HCT116 (cell line): ENCODE data around the gene DNM1L. TPM values are rescaled to one million over a fixed set of nuclear protein-coding genes. Genes with fewer than 3 reads are reported as not detected.

Source experiments
- ATAC-seq: fragments of 200-7000 bp; cut with Tn5 transposase; 2 replicates; pipeline ENCODE4 v1.9.1; 2020; ENCODE audit warnings: mild to moderate bottlenecking, moderate library complexity
- BruUV-seq: library from RNA; stranded (reverse); fragments of 400-500 nt; replicated peaks from 2 replicates; lab custom pipeline; 2021; lab: Mats Ljungman, UMichigan
- CTCF ChIA-PET: fragments of 300-600 bp; sonication (Branson Sonifier 250); formaldehyde crosslinking; loops from one replicate; lab custom pipeline; 2021; ENCODE audit warnings: antibody characterized with exemption; lab: Charles Lee
- POLR2A ChIA-PET: fragments of 300-600, 350-600 bp; sonication (Branson Sonifier 250); formaldehyde crosslinking; loops from one replicate; lab custom pipeline; 2021; ENCODE audit warnings: antibody characterized with exemption; lab: Charles Lee
- RAD21 ChIA-PET, 2 experiments: fragments of 300-600 bp; sonication (Branson Sonifier 250); formaldehyde crosslinking; loops; one replicate each; lab custom pipeline; 2023; ENCODE audit warnings: low total read pairs in 2 of 2; ENCODE audit not compliant: uncharacterized antibody in 2 of 2, unreplicated experiment in 2 of 2, low non-redundant PET in 1 of 2; lab: Charles Lee
- DNase-seq: peaks from one replicate; pipeline ENCODE4 v3.0.0-alpha.2; 2010; ENCODE audit warnings: low read depth, low spot score
- H2AFZ ChIP-seq: fragments of 200-600 bp; shearing (Covaris generic), sonication (generic); 2 replicates; pipeline ENCODE4 v1.6.1; 2017; ENCODE audit warnings: low read depth, mixed run types, mixed read lengths, antibody characterized with exemption, low read length; ENCODE audit not compliant: poor library complexity, severe bottlenecking
- H3K27ac ChIP-seq: 2 replicates; pipeline ENCODE4 v1.5.1; 2012; ENCODE audit warnings: low read depth, low read length
- H3K27me3 ChIP-seq: fragments of 200-600 bp; sonication (generic); 2 replicates; pipeline ENCODE4 v1.6.1; 2016; ENCODE audit warnings: mixed run types, low read length, mixed read lengths; ENCODE audit not compliant: insufficient read depth
- H3K36me3 ChIP-seq, 2 experiments: fragments of 200-500 bp in 1 of 2; fragments of 200-600 bp in 1 of 2; sonication (Bioruptor generic) in 1 of 2; sonication (generic) in 1 of 2; 2 replicates each; pipeline versions ENCODE4 v1.5.1 to v1.6.1; 2014 to 2016; ENCODE audit warnings: low read length in 2 of 2, inconsistent platforms in 1 of 2, mixed read lengths in 1 of 2, mixed run types in 1 of 2; ENCODE audit not compliant: insufficient read depth in 2 of 2, control insufficient read depth in 1 of 2
- H3K4me1 ChIP-seq, 2 experiments: fragments of 200-600 bp in 1 of 2; sonication (generic) in 1 of 2; 2 replicates each; pipeline versions ENCODE4 v1.5.1 to v1.6.1; 2012 to 2017; ENCODE audit warnings: low read length in 2 of 2, inconsistent platforms in 1 of 2, mild to moderate bottlenecking in 1 of 2, mixed read lengths in 1 of 2, mixed run types in 1 of 2, moderate library complexity in 1 of 2; ENCODE audit not compliant: insufficient read depth in 2 of 2, control insufficient read depth in 1 of 2
- H3K4me2 ChIP-seq: fragments of 200-600 bp; sonication (generic); 2 replicates; pipeline ENCODE4 v1.6.1; 2017; ENCODE audit warnings: mixed run types, low read length, mixed read lengths
- H3K4me3 ChIP-seq, 2 experiments: fragments of 200-600 bp in 1 of 2; sonication (generic) in 1 of 2; replicated peaks in 1 of 2; 2 replicates each; pipeline ENCODE4 v1.5.1; 2011 to 2016; ENCODE audit warnings: low read length in 2 of 2, control low read depth in 1 of 2, low read depth in 1 of 2, mild to moderate bottlenecking in 1 of 2, mixed read lengths in 1 of 2, mixed run types in 1 of 2
- H3K79me2 ChIP-seq: fragments of 200-600 bp; sonication (generic); 2 replicates; pipeline ENCODE4 v1.6.1; 2017; ENCODE audit warnings: mild to moderate bottlenecking, mixed run types, low read length, moderate library complexity, mixed read lengths; ENCODE audit not compliant: insufficient read depth
- H3K9ac ChIP-seq: fragments of 200-600 bp; sonication (generic); 2 replicates; pipeline ENCODE4 v1.6.1; 2016; ENCODE audit warnings: low read length, mixed read lengths
- H3K9me2 ChIP-seq: fragments of 200-600 bp; sonication (generic), shearing (Covaris generic); 2 replicates; pipeline ENCODE4 v1.6.1; 2017; ENCODE audit warnings: mixed run types, mild to moderate bottlenecking, moderate library complexity; ENCODE audit not compliant: insufficient read depth
- H3K9me3 ChIP-seq, 2 experiments: fragments of 200-500 bp in 1 of 2; fragments of 200-600 bp in 1 of 2; sonication (Bioruptor generic) in 1 of 2; sonication (generic) in 1 of 2; 2 replicates each; pipeline ENCODE4 v1.6.1; 2014 to 2017; ENCODE audit warnings: low read length in 2 of 2, mixed read lengths in 2 of 2, inconsistent platforms in 1 of 2, low read depth in 1 of 2, mild to moderate bottlenecking in 1 of 2, mixed run types in 1 of 2, moderate library complexity in 1 of 2; ENCODE audit not compliant: control insufficient read depth in 1 of 2, insufficient read depth in 1 of 2
- H4K20me1 ChIP-seq: fragments of 200-600 bp; sonication (generic), shearing (Covaris generic); 2 replicates; pipeline ENCODE4 v1.6.1; 2017; ENCODE audit warnings: mixed run types, mild to moderate bottlenecking, moderate library complexity; ENCODE audit not compliant: insufficient read depth
- CEBPB ChIP-seq: IDR thresholded peaks from 2 replicates; pipeline ENCODE4 v1.6.1; 2012; ENCODE audit warnings: low read depth
- CTCF ChIP-seq, 3 experiments: fragments of 200-600 bp in 1 of 3; sonication (generic) in 1 of 3; IDR thresholded peaks in 2 of 3; conservative IDR thresholded peaks in 1 of 3; 2 replicates each; pipeline ENCODE4 v1.5.1; 2012 to 2017; ENCODE audit warnings: low read depth in 2 of 3, low read length in 2 of 3, antibody characterized with exemption in 1 of 3, borderline replicate concordance in 1 of 3, control low read depth in 1 of 3, mild to moderate bottlenecking in 1 of 3, mixed read lengths in 1 of 3, mixed run types in 1 of 3, moderate library complexity in 1 of 3; ENCODE audit not compliant: insufficient read depth in 1 of 3
- EGR1 ChIP-seq: IDR thresholded peaks from 2 replicates; pipeline ENCODE4 v1.6.1; 2012; ENCODE audit warnings: low read depth
- ELF1 ChIP-seq: IDR thresholded peaks from 2 replicates; pipeline ENCODE4 v1.6.1; 2012; ENCODE audit warnings: low read depth, borderline replicate concordance
- EZH2 ChIP-seq: fragments of 200-600 bp; sonication (generic); IDR thresholded peaks from 2 replicates; pipeline ENCODE4 v1.6.1; 2017; ENCODE audit warnings: antibody characterized with exemption, mixed run types
- JUND ChIP-seq: IDR thresholded peaks from 2 replicates; pipeline ENCODE4 v1.6.1; 2012
- MAX ChIP-seq: IDR thresholded peaks from 2 replicates; pipeline ENCODE4 v1.6.1; 2012
- POLR2AphosphoS5 ChIP-seq: IDR thresholded peaks from 2 replicates; pipeline ENCODE4 v1.6.1; 2011; ENCODE audit warnings: mild to moderate bottlenecking, low read depth, low read length, moderate library complexity
- RAD21 ChIP-seq: IDR thresholded peaks from 2 replicates; pipeline ENCODE4 v1.6.1; 2012; ENCODE audit warnings: low read depth, mild to moderate bottlenecking
- REST ChIP-seq: IDR thresholded peaks from 2 replicates; pipeline ENCODE4 v1.6.1; 2012; ENCODE audit warnings: low read depth
- SIN3A ChIP-seq: IDR thresholded peaks from 2 replicates; pipeline ENCODE4 v1.6.1; 2012; ENCODE audit warnings: low read depth
- SRF ChIP-seq: IDR thresholded peaks from 2 replicates; pipeline ENCODE4 v1.6.1; 2012; ENCODE audit warnings: low read depth
- YY1 ChIP-seq: IDR thresholded peaks from 2 replicates; pipeline ENCODE4 v1.6.1; 2011; ENCODE audit warnings: low read length, low read depth, moderate library complexity, mild to moderate bottlenecking; ENCODE audit not compliant: insufficient replicate concordance; ENCODE audit errors: extremely low read depth
- ZBTB33 ChIP-seq: IDR thresholded peaks from 2 replicates; pipeline ENCODE4 v1.6.1; 2011; ENCODE audit warnings: mild to moderate bottlenecking, low read length, moderate library complexity; ENCODE audit not compliant: insufficient replicate concordance; ENCODE audit errors: extremely low read depth
- ZFX ChIP-seq: fragments of 450-650 bp; IDR thresholded peaks from 2 replicates; pipeline ENCODE4 v1.6.1; 2017
- ZNF274 ChIP-seq: fragments of 200-500 bp; sonication (Bioruptor generic); IDR thresholded peaks from 2 replicates; pipeline ENCODE4 v1.6.1; 2014; ENCODE audit warnings: mild to moderate bottlenecking, low read depth, low read length, inconsistent platforms
- intact Hi-C: fragments of 100-400 bp; cut with micrococcal nuclease; formaldehyde crosslinking; loops from 2 replicates; pipeline ENCODE4 v1.10.0; 2022
- total RNA-seq: library from RNA; stranded (reverse); gene quantifications from one replicate; pipeline ENCODE4 v1.2.1, GENCODE V29; 2021; ENCODE audit not compliant: unreplicated experiment

Gene DNM1L
- total RNA-seq, 1 experiment from 2014 or later = 69.7 TPM

GRCh38 chr12:32788405-32788804 lies 109.3 kb downstream of the DNM1L start:
- Histone ChIP-seq H3K4me2 (no peak overlapping the region), H3K9me3 (no peaks in the 10 kb centered on the region), H2AFZ (no peak overlapping the region), H3K4me1 (no peaks in the 10 kb centered on the region), H3K4me3 (no peak overlapping the region), H3K9ac (no peak overlapping the region), H4K20me1 (no peaks in the 10 kb centered on the region), H3K27me3 (no peaks in the 10 kb centered on the region), H3K36me3 (no peaks in the 10 kb centered on the region; a peak in 1 of 4 replicates), H3K27ac (no peak overlapping the region), H3K9me2 (no peaks in the 10 kb centered on the region), H3K79me2 (no peaks in the 10 kb centered on the region)
- ChIA-PET CTCF (no interaction called here), RAD21 (no interaction called here), POLR2A (no interaction called here)
- ATAC-seq (no peak), DNase-seq (no peak)
- intact Hi-C loops = no loop called here
- no peak for TF ChIP-seq REST
- TF ChIP-seq CEBPB = no peak
- no peak for TF ChIP-seq SIN3A
- no peak for TF ChIP-seq ZFX
- TF ChIP-seq ZBTB33 = no peak
- TF ChIP-seq YY1 = no peak
- TF ChIP-seq CTCF (IDR thresholded peaks at IDR 0.05 in 2 of 3, conservative IDR thresholded peaks at IDR 0.05 in 1 of 3; ENCODE audit: borderline replicate concordance in 1 of 3, insufficient read depth in 1 of 3, low read depth in 2 of 3, low read length in 2 of 3) = no peak
- no peak for TF ChIP-seq POLR2AphosphoS5
- TF ChIP-seq RAD21 = no peak
- no peak for TF ChIP-seq JUND
- TF ChIP-seq EZH2 = no peak
- TF ChIP-seq EGR1 = no peak
- no peak for TF ChIP-seq ZNF274
- no peak for TF ChIP-seq MAX
- no peak for TF ChIP-seq ELF1
- TF ChIP-seq SRF = no peak
- no TSS peak for BruUV-seq
